GM19193 (cell line): Measurements from ENCODE around the gene RIN2.

Source experiments
- POLR2A ChIP-seq: IDR thresholded peaks from 4 replicates; pipeline ENCODE4 v1.6.1; 2011; ENCODE audit not compliant: insufficient read depth, insufficient read length; ENCODE audit errors: extremely low read depth

RIN2 gene

DNA sequence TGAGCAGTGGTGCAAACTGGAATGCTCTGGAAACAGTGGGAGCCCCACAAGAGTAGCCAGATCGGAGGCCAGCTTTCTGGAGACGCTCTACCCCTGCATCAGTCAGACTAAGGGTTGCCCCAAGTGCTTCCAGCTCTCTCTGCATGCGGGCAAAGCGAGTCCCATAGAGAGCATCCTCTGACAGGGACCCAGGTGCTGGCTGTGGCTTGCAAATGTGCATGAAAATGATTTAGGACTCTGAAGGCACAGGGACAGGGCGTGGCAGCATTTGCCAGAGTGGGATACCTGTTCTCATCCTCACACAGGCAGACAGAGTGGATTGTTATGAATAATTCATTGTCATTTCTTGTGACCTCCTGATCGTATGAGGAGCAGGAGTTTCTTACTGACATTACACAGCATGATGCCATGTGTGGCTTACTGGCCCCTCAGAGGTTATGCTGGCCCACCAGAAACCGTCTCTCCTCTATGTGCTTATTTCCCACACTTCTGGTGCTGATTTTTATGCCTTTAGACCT is 10.3 kb downstream of the RIN2 start:
- TF ChIP-seq POLR2A: no peak

DNA sequence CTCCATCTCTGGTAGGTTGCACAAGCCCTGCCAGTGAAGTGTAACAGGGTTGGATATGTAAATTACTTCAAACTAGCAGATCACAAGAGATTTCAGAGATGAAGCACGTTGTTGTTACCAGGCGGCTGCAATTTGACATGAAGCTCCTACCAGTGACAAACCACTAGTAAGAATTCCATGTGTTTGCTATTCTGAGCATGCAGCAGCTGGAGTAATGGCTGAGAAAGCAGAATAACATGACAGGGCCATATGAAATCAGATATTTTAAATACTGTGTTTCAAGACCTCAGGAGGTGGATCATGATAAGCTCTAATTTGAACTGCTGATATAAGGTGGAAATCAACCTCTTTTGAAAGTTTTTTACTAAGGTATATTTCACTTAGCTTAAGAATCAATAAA is 11.4 kb downstream of the RIN2 start:
- TF ChIP-seq POLR2A: no peak

DNA sequence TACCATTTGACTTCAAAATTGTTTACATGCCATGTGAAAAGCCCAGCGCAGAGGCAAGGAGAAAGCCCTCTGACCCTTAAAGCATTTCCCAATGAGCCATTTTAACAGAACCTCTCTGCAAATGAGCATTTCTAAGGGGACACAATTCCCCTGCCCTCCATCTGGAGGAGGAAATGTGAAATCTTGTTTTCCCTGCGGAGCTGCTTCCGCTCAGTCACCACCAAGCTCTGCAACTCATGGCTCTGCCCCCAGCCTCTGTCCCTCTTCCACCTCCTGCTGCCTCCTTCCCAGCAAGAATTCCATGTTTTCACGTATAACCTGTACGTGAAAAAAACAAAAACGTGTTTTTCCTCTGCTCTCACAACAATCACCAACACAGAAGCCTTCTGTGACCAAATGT is 12.3 kb downstream of the RIN2 start:
- TF ChIP-seq POLR2A: no peak

DNA sequence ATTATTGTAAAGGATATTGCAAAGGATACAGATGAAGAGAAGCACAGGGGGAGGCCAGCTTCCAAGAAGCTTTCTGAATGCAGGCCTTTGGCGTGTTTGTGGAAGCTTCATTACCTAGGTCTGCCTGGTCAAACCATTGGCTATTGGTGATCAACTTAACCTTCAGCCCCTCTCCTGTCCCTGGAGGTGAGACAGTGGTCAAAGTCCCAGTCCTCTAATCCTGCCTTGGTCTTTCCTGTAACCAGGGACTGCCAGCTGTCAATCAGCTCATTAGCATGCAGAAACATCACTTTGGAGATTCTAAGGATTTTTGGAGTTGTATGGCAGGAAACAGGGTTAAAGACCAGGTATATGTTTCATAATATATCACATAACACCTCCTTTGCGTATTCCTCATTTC is 13.0 kb downstream of the RIN2 start:
- TF ChIP-seq POLR2A: no peak

DNA sequence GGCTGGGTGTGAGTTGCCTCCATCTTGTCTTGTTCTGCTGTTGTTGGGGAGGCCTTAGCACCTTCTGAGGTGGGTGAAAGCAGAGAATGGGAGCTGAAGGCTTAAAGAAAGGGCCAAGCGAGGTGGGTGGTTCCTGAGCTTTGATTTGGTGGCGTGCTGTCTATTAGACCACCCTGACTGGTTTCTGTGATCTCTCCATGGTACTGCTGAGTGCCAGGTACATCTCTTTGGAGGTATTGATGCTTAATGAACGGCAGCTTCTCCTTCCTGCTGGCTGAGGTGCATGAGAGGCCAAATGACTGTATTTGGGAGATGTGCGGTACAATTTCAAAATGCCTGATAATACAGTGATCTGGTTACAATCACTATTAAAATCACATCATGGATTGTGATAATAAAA is 15.4 kb downstream of the RIN2 start:
- no peak for TF ChIP-seq POLR2A

DNA sequence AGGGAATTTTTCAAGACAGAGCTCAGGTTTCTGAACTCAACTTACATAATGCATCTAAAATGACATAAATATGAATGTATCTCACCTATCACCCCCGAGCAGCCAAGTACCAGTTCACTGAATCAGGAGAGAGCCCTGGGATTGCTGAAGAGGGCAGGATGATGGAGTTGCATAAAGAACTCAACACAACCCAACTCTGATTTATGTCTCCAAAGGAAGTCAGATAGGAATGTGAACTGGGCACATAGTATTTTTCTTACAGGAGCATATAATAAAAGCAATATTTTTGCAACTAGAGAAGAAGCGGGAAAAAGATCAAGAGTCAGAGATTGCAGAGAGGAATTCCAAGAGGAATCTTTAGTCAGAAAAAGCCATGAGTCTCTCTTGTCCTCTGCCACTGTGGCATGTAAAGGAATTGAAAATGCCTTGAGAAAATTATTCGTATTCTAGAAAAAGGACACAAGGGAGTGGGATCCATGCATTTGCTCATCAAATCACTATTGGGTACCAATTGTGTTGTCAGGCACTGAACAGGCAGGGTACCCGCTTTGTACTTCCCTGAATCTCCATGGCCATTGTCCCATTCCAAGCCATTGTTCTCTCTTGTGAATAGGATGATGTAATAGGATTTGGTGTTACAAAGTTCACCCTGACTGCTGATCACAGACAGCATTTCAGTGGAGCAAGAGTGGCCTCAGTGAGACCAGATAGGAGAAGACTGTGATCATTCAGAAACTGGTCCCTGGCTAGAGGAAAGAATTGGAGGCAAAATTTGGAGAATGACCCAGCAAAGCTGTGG is 16.3 kb downstream of the RIN2 start:
- no peak for TF ChIP-seq POLR2A

DNA sequence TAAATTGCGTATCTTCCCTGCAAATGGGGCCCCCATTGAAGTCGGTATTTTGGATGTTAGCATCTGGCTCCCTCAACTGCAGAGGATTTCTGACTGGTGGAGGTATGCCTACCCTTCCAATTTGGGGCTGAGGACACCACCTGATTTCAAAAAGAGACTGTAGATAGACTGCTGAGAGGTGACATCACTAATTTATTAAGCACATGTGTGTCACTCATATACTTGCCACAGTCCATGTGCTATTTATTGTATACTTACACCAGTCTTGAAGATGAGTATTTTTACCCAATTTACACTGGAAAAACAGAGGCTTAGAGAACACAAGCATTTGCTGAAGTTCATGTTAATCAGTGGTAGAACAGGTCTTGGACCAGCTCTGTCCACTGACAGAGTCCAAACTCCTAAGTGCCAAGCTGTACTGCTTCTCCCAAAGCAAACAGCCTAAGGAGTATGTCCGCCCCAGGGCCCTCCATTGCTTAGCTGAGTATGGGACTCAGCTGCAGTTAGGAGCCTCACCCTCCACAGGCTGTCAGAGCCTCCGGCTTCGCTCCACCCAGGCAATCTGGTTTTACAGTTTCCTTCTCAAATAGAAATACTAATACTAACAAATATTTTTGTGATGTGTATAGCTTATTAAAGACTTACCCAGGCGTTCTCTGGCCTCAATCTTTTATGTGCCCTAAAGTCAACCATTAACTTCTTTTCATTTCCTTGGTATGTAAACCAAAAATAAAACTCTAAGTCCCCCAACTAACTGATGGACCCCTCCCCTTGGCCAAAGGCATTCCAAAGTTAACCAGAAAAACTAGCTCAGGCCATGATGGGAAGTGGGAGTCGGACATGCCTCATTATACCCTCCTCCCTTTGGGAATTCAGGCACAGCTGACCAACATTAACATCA is 17.5 kb downstream of the RIN2 start:
- TF ChIP-seq POLR2A: no peak

DNA sequence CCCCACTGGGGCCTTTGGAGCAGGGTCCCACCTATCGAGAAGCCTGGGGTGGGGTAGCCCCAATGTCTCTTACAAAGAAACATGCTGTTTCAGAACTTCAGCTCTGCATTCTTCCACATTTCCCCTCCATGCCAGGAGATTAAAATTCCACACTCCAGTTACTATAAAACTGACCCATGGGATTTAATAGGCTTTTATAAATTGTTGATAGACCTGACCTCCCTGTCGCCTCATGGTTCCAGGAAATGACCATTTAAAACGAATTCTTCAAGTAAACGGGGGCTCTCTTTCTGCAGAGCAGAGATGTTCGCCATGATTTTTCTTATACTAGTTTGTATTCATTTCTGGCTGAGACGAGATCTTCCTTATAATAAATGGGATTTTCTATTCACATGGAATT is 19.3 kb downstream of the RIN2 start:
- no peak for TF ChIP-seq POLR2A

DNA sequence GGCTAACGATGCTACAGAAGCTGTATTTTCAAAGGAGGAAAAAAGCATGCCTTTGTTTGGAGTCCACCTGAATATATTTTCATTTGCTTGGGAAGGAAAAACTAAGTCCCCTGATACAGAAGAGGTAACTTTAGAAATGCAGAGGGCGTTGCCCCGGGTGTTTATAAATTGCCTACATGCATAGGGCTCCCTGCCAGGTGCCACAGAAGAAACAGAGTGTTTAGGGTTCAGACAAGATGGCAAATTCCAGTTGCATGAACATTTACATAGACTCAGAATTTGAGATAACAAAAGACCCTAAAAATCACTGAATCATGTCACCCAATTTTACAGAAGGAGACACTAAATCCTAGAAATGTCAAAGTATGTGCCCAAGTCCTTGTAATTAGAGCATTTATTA is 19.9 kb downstream of the RIN2 start:
- TF ChIP-seq POLR2A: no peak

DNA sequence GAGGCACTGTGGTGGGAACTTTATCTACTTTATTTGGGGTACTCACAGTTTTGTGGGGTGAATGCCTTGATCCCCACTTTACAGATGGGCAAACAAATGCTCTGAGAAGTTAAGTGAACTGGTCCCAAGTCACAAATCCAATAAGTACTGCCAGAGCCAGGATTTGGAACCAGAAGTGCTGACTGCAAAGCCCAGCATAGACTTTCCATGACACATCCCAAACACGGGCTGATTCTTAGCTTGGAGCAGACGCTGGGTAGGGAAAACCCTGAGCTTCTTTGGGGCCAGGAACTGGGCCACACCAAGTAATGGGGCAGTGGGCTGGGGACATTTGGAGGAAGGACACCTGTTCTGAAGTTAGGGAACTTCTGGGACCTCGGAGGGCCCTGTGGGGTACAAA is 20.3 kb downstream of the RIN2 start:
- no peak for TF ChIP-seq POLR2A

DNA sequence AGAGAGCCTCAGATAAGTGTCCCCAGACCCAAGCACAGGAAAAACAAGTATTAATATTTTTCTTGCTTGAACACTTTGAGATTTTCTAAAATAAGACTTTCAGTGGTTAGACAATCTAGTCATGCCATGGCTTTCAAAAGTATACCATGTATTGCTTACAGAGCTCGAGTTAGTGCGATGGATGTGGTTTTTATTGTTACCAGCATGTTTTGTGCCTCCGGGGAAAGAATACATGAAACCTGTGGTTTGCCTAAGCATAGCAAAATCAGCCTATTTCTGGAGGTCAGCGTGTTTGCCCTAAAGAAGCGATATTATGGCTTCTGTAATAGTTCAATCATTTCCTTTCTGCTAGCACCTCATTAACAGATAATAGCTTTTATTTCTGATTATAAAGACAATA is 21.6 kb downstream of the RIN2 start:
- no peak for TF ChIP-seq POLR2A

DNA sequence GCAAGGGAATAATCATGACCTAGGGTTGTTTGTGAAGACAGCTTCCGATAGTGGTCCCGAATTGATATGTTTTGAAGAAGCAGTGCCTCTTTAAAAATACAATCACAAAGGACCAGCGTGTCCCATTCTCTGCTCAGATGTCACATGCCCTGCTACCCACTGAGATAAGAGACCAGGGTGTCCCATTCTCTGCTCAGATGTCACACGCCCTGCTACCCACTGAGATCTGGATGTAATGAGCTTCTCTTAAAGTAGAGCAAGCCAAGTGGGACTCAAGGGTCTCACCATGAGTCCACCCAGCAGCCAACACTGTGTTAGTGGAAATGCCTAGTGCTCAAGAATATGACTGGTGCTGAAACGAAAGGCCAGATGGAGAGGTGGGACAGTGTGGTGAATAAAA is 22.2 kb downstream of the RIN2 start:
- TF ChIP-seq POLR2A: no peak

DNA sequence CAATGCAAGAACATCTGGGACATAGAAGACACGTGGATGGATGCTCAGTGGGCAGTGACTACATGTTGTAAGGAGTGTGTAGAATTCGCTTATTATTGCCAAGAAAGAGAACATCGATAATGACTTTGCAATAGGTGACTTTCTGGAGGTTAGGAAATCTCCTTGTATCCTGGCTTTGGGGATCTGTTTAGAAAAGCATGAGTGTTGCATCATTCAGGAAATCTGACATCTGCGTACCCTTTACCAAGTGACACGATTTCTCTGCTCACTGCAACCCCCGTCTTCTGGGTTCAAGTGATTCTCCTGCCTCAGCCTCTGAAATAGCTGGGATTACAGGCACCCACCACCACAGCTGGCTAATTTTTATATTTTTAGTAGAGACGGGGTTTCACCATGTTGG is 23.2 kb downstream of the RIN2 start:
- no peak for TF ChIP-seq POLR2A

DNA sequence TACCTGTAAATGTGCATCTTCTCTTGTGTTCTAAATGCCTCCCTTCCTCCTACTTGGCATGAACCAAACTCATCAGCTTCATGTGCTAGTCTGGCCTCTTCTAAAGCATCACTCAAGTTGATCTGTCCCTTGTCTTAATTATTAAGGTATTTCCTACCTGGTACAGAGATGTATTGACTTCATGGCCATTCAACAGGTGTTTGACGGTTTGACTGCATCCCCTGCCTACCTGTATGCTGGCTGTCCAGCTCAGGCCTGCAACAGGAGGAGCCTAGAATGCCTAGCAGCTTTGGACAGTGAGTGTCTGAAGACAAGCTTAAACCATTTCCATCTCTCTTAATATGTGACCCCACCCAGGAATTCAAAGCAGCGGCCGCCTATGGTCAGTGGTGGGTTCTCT is 24.6 kb downstream of the RIN2 start:
- TF ChIP-seq POLR2A: no peak

DNA sequence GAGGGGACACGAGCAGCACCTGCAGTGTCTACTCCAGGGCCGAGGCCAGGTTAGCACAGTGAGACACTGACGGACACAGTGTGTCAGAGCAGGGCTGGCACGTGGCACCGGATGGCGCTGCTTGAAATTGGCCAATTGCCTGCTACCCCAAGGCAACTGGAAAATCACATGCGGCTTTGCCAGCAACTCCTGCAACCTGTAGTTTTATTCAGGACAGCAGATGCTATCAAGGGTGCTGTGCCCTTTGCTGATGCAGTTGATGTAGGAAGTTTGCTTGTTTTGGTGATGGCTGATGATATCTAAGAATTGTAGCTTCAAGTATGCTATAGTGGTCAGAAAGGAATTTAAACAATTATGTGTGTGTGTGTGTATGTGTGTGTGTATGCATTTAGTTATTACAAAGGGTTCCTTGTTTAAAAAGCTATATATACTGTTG is 25.9 kb downstream of the RIN2 start:
- no peak for TF ChIP-seq POLR2A
